Activated naive CD4-positive, alpha-beta T cell treated with Interleukin-2 at 50 U/mL for 16 hours (primary cell): ENCODE results near the gene RPS3.

Source experiments
- DNase-seq: peaks from one replicate; pipeline ENCODE4 v3.0.0-alpha.2; 2020

Gene RPS3

DNA sequence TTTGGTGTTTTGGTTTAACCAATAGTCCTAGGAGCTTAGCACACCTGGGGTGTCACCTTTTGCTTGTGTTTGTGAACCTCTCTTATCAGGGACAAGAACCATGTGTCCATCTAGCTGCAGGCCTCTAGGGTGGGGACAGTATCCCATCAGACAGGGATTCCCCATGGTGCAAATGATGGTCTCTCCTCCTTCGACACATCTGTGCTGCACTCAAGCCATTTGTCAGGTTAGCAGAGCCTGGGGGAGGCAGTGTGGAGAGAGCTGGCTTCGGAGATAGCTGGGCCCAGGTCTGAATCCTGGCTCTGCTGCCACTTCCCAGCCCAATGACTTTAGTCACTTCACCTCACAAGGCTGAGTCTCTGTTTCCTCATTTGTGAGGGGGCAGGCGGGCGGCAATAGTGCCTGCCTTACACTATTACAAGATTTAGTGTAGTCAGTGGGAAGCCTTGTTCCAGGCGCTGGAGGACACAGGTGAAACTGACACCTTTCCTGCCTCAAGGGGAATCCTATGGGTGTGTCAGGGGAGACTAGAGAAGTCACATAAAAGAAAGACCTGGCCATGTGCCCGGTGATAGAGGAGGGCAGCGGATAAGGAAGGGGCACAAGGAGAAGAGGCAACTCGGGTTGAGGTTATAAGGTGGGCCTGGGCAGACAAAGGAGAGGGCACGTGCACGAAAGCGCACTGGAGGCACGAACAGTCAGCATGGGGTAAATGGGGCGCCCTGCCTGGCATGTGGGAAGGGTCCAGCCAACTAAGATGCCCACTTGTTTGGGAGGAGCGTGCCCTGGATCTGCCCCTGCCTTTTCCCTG is 21.1 kb downstream of the RPS3 start:
- no peak for DNase-seq

DNA sequence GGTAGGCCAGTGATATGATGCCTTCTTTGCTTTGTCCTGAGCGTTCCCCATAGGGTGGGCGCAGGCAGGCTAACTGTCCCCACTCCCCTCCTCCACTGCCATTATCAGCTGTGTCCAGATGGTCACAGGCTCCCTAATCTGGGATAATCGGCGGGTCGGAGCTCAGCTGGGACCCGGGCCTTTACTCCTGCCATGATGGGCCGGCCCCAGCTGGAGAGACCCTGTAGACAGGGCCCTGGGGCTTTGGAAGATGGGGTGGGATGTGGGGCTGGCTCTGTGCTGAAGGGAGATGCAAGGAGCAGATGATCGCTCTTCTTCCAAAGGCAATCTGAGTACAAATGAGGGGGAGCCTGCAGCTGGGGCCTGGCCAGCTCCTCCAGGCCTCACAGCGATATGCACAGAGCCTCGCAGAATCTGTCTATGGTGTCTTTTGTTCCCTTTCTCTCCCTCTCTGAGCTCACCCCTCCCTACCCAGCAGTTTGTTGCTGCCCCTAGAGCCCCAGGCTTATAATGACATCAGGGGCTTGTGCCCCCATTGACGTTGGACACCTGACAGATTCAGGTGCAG is 21.8 kb downstream of the RPS3 start:
- DNase-seq: no peak

DNA sequence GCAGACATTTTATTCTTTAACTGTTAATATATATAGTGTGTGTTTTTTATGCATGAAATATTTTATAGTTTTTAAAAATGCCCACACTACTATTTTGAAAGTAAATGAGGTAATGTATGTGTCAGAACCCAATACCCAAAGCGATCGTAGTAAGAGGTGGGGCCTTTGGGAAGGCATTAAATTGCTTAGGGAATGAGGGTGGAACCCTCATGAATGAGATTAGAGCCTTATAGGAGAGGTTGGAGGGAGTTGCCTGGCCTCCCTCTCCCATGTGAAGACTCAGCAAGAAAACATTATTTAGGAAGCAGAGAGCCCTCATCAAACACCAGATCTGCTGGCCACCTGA is 22.6 kb downstream of the RPS3 start:
- DNase-seq: no peak

DNA sequence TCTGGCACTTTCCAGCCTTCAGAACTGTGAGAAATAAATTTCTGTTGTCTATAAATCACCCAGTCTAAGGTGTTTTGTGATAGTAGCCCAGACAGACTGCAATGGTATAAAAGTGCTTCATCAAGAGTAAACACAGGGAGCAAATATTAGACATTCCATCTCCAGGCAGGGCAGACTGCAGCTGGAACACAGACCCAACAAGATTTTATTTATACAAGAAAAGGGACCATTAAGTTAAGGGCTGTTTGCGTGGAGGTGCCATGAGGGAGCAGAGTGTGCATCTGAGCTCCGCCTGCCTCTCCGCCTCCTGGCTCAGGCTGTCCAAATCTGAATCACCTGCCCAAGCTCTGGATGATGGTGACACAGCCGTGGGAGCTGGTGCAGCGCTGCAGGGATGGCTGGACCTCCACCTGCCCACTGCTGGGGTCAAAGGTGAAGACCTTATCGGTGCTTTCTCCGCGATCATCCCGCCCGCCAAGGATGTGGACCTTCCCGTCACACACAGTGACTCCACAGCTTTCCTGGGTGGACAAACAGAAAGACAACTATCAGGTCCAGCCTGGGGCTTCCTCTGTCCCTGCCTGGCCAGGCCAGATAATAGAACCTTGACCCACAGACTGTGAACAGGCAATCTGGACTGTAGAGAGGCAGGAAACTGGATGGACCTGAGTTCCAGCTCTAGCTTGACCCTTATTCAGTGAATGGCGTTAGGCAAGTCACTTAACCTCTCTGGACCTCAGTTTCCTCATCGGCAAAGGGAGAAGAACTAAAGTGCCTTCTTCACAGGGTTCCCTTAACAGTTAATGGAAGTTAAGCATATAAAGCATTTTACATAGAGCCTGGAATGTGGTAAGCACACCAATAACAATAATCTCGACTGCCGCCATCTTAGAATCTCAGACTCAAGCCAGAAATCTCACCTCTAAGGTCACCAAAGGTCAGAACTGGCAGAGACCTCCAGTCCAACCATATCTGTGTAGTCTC is 23.2 kb downstream of the RPS3 start:
- no peak for DNase-seq

DNA sequence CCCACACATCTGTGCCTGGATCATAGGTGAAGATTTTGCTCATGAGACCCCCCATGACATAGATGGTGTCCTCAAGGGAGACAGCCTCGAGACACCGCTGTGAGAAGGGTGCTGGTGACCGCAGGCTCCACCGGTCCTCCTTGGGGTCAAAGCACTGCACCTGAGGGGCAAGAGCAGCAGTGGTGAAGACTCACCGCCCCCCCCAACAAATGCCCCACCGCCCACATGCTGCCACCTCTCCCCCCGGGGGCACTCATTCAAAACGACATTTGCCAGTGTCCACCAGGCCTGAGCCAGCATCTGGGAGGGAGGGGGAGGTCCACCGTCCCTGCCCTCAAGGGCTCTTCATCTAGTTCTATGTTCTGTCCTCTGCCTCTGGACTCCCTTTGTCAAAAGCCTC is 24.4 kb downstream of the RPS3 start:
- no peak for DNase-seq

DNA sequence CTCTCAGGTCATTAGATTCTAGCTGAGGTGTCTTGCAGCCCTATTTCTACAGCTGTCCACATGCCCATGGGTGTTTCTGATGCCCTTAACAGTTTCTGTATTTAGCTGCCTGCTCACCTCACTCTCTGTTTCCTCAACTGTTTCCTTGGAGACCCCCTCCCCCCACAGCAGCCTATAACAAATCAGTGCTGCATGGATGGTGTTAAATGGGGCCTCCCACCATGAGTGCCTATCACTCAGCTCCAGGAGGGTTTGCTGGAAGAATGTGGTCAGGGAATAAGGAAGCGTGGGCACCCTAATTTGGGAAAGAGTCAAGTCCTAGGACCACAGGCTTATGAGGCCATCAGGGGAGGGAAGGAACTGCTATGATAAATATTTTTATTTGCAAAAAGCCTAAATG is 25.1 kb downstream of the RPS3 start:
- no peak for DNase-seq

DNA sequence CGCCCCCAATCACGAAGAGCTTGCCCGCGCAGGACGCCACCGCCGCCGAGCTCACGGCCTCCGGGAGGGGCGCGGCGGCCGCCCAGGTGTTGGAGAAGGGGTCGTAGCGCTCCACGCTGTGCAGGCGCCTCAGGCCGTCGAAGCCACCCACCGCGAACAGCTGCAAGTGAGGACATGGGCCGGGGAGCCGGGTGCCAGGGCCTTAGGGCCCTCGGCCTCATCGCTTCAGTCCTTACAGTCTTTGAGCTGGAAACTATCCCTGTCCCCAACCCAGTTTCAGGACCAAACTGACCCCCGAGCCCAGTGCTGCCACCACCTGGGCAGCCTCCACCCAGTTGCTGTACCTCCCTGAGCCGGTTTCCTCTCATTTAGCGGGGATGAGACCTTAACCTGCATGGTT is 26.1 kb downstream of the RPS3 start:
- no peak for DNase-seq

DNA sequence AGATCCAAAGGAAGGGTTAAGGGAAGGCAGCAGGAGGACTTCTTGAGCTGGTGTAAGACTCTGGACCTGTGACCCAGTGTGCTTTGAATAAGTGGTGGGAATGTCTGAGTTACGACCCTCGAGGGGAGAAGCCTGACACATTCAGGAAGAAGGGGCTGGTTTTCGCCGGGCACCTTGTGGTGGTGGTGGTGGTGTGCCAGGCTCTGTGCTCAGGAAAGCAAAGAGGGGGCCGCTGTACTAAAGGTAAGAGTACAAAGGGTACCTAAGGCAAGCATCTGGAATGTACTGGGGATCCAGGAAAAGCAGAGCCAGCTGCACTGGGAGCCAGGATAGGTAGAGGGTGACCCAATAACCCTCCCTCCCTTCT is 27.4 kb downstream of the RPS3 start:
- DNase-seq: no peak

DNA sequence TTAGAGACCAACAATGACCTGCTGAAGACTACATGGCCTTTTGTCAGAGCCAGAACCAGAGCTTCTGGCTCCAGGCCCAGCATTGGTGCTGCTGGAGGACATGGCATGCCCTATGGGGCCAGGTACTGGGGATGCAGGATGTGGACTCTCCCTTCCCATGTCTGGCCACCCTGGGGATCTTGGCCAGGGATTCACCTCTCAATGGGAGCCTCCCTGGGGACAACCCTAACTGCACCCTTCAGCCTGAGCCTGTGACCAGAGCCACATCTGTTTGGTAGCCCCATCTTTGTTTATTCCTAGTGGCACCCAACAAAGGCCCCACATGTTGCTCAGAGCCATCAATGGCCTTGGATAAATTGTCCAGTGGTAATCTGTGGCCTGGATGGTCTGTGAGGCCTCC is 27.9 kb downstream of the RPS3 start:
- DNase-seq: no peak

DNA sequence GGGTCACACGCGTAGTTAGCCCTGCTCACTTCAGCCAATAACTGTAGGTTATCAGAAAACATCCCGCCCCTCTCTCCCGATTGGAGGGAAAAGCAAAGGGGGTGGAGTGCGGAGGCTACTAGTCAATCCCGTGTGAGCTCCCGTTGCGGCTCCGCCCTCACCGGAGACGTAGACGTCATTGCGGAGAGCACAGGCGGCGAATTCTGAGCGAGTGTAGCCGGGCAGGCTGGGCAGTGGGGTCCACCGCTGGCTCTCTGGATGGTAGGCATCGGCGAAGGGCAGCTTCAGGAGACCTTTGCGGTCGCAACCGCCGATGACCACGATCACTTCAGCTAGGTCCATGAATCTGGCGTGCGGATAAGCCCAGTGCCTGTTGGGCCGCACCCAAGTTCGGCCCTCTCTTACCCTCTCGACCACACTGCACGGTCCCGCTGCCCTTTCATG is 29.0 kb downstream of the RPS3 start:
- DNase-seq: peak; percentile 68

DNA sequence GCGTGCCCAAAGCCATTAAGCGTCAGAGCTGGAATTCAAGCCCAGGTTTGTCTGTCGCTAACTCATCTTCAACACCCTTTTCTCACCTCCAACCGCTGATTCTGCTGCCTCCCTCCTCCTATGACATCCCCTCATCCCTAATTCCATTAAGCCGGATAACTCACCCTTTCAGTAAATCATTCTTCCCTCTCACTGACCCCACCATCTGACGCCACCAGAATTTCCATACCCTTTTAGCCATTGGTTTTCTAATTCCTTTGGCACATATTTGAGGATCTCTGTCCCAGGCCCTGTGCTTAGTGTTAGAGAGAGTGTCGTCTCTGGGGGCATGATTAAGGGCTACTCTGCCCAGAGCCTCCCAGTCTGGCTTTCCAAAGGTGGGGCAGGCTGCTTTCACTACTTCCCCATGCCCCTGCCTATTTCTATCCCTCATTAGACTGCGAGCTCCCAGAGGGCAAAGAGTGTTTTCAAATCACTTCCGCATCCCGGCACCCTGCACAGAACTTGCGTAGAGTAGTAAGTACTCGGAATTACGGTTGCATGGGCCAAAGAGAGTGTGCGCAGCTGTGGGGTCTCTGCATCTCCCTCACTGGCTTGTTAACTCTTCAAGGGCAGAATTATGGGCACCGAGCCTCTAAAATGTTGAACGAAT is 29.8 kb downstream of the RPS3 start:
- no peak for DNase-seq

DNA sequence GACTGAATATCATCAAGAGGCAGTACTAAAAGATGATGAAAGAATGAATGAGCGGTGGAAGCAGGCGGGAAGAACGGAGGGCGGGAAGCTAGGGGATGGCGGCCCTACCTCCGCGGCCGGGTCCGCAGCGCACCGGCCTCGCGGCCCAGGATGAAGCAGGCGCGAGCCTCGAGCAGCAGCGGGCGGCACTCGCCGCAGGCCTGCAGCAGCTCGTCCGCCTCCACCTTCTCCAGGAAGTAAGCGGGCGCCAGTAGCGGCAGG is 30.3 kb downstream of the RPS3 start:
- no peak for DNase-seq

DNA sequence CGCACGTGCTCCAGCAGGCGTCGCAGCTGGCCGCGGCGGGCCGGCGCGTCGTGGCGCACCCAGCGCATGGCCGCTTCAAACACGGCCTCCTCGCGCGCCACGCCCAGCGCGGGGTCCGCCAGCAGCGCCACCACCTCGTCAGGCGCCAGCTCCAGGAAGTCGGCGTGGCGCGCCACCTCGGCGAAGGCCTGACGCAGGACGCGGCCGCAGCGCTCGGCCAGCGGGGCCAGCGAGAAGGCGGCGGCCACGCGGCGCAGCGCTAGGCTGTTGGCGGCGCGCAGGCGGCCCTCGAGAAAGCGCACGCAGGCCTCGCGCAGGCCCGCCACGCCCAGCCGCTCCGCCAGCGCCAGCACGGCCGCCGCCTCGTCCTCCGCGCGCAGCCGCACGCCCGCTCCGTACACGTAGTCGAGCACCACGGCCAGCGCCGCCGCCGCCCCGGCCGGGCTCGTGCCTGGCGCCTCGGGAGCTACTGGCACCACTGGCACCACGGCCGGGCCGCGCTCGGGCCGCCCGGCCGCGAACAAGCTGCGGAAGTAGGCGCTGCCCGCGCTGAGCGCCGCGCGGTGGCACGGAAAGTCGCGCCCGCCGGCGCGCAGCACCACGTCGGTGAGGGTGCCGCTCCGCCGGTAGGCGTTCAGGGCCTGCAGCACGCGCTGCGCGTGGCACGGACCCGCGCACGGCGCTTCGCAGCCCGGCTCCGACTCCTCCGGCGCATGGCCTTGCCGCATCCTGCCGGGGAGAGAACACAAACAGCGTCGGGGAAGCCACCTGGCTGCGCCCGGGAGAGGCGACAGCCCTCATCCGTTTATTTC is 30.8 kb downstream of the RPS3 start:
- DNase-seq: peak; percentile 74

DNA sequence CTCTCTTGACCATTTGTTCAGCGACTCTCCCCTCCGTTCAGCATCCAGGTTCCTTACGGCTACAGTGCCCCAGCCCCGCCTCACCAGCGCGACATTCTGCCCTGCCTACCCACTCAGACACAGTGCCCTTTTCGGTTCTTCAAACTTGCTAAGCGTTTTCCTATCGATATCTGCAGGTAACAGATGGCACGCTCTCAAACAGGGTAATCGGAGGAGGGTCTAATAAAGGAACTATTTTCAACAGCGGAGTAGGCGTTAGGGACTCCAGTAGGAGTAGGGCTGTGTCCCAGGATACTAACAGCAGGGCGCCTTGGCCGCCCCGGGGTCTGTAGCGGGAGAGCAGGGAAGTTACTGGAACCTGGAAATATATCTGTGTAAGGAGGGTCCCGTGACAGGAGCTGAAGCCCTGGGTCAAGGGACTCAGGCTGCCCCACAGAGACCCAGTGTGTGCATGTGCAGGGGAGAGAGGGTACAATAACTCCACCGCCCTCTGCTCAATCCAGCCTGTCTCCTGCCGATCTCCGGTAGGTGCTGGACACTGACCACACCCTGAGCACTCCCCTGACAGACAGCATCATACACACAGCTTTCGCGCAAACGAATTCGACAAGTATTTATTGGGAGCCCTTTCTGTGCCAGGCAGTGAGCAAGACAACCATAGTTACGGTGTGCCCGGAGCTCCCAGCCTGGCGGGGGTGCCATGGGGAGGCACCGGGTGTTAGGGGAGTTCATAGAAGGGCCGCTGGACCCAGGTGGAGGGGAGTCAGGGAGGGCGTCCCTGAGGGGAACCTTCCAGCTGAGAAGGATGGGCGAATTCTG is 31.6 kb downstream of the RPS3 start:
- DNase-seq: no peak

DNA sequence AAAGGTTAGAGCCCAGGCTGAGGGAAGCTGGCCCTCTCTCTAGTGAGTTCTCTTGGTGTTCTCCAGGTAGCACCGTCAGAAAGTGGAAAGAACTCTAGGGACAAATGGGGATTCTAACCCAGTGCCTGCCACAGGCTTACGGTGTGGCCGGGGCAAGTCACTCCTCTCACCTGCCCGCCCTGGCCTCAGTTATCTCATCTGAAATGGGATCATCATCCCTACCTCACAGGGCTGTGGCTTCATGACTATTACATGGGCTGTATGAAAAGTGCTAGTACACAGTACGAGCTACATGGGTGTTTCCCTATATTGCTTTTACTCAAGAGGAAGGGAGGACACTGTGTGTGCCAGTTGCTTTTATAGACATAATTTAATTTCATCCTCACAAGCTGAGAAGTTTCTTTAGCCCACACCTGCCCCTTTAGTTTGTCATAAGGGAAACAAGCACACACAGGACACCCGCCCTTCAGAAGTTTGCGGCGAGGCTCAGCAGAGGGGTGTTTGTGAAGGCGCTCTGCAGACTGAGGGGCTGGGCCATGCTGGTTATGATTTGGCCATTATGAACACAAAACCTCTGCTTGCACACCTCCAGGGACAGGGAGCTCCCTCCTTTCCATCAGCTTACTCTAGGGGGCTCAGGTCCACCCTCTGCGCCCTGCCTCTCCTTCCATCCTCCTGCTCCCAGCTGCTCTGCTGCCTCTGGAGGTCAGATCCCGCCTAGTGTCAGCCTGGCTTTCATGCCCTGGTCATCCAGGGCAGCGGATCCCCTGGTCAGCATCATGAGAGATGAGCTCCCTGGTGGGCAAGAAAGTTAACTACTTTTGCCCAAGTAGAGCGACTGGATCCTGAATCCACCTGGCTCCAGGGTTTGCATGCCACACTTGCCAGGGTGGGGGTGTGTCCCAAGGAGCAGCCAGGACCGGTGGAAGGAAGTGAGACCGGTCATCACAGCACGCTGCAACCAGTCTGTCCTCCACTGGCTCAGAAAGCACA is 32.5 kb downstream of the RPS3 start:
- DNase-seq: no peak

DNA sequence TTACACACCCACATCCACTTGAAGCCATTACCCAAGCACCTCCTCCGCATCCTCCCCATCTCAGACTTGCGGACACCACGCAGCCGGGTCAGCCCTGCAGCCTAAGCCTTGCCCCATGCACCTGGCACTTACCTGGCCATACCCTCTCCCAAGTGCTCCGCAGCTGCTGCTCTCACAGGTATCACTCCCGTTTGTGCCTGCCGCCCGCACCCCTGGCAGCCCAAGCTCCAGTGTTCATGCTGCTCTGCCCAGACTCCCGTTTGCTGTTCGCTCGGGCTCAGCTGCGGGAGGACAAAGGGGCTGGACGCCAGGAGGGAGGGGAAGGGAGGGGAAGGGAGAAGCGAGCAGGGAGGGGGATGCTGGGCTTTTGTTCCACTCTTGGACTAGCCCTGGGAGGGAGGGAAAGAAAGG is 33.6 kb downstream of the RPS3 start, which contains the start of gene KLHL35:
Gene KLHL35, minus strand, starts transcription at position 293 of the 411 bp plus-strand sequence. CDS start 2,574 bp downstream, outside the sequence.
- no peak for DNase-seq

DNA sequence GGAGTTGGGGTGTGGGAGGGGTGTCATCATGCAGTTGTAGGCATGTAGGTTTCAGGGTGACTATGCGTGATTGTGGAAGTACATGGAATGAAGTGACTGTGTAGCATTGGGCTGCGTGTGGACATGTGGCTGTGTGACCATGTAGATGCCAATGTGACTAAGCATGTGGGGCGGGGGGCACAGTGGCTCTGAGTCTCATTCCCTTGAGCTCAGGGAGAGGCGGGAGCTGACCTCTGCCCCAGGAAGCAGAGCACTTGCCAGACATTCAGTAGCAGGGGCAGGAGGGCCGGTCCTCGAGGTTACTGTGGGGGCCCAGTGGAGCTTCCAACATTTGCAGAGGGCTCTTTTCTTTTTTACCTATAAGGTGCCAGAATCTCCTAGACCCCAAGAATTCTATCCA is 34.1 kb downstream of the RPS3 start:
- no peak for DNase-seq

DNA sequence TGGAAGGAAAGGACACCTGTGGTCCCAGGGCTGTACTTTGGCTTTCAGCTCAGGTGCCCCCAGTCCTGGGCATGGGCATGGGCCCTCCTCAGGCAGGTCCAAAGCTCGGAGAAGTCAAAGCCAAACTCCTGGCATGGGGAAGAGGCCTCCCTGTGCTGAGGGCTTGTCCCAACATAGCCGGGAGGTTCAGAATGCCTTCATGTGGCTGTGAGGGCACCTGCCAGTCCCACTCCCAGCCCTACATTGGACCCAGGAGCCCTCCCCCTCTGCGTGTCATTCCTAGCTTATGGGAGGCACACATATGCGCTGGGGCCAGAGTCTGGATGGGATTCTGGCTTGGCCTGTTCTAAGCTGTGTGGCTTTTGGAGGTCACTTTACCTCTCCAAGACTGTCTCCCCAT is 34.7 kb downstream of the RPS3 start:
- no peak for DNase-seq

DNA sequence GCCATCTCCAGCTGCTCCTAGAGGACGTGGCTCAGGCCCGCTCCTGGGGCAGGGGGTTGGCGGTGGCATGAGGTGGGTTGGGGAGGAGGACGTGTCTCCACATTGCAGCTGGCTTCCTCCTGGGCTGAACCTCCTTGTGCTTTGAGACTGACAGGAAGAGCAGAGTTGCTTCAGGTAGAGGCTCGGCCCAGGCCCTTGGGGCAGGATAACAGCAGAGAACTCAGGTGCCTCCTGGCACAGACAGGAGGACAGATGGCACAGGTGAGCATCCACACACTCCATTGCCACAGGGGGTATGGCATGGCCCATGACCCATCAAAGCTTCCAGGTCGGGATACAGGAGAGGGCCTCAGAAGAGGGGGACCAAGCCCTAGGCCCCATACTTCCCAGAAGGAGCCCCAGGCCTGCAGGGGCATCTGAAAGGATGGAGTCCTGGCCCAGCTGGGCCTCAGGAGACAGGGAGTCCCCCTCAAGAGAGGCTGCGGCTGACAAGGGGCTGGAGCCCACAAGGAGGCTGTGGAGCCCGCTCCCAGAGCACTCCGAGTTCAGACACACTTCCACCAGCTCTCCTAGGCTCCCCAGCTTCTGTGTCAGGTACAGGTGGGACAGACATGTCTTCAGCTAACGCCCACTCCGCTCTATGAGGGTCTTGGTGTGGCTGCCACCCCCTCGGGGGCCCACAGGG is 35.7 kb downstream of the RPS3 start:
- no peak for DNase-seq

DNA sequence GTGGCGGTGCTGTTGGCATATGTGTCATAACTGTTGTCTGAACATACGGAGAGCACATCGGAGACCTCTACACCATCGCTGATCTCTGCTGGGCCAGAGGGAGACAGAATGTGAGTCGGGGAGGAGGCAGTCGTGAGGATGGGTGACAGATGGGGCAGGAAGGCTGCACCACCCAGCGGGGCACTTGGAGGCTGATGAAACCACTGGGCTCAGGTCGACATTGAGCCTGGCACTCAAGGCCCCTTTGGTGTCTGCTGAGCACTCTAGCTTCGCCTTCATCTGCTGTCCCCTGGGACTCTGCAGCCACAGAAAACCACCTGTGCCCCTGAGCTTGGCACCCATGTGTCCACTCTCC is 36.2 kb downstream of the RPS3 start:
- DNase-seq: no peak
